ELF-1 (cell line): ENCODE results near the gene CFAP53.
"Not testable (repeated sequence)": the region's sequence is repeated elsewhere in the genome, so short reads cannot be mapped to it uniquely, and the experiment has no call there.

Source experiments
- DNase-seq: peaks from one replicate; pipeline ENCODE4 v3.0.0-alpha.2; 2016; ENCODE audit warnings: low read depth, low spot score

Gene CFAP53

GRCh38 chr18:50266248-50266704, at the start of gene CFAP53:
CFAP53 (minus strand) TSS chr18:50266495; CDS start chr18:50266404, 91 bp downstream.
- DNase-seq, result peak; percentile 92

DNA sequence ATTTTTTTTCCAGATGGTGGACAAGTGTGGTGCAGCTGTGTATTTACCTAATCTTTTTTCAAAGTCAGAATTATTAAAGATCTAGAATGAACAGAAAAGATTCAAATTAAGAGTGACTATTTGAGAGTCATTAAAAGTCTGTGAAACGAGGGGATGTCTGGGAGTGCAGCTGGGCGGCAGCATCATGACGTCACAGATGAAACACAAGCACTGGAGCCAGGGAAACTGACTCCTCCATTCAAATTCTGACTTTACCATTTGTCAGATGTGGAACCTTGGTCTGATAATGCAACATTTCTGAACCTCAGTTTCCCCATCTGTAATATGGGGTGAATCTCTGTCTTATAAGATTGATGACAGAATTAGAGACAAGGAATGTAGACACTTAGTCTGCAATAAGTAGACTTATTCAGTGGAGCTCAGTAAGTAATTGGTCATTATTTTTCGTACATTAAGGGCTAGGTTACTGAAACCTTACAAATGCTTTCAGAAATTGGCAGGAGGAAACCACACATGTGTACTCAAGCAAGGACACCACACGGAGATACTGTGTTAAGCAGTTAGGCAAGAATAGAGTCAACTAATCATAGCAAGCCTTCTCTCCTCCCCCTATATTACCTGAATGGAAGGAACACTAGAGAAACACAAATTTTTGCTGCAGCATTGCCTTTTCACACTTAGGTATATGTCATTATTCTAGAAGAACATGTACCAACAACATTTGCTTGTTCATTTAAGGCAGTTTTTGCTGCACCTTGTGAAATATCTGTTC, 49.0 kb upstream of the CFAP53 start:
- DNase-seq, result no peak

DNA sequence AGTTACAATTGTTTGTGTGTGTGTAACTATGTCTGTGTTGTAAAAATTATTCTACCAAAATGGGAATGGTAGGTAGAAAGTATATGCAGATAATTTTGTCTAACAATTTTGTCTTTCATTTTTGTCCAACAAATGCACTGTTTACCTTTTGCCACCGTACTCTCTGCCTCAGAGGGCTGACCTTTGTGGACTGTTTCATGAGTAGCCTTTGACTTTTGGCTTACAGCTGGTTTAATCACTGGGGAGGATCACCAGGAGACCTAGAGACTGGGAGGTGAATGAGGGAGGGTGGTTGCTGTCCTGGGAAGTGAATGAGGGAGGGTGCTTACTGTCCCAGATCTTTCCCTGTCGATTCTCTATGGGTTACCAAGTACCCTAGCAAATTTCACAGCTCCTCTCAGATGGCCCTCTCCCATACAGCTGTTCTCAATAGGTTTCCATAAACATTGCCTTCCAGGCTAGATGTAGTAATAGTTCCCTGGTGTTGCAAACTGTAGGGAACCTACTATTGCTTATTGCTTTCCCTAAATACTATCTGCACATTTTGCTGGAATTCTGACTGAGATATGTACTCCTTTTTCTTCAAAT, 47.7 kb upstream of the CFAP53 start:
- no peak for DNase-seq

- no peak for DNase-seq
Measured at GRCh38 chr18:50313031-50313607, 46.8 kb upstream of the CFAP53 start.

GRCh38 chr18:50312296-50313030, 46.2 kb upstream of the CFAP53 start:
- no peak for DNase-seq

DNA sequence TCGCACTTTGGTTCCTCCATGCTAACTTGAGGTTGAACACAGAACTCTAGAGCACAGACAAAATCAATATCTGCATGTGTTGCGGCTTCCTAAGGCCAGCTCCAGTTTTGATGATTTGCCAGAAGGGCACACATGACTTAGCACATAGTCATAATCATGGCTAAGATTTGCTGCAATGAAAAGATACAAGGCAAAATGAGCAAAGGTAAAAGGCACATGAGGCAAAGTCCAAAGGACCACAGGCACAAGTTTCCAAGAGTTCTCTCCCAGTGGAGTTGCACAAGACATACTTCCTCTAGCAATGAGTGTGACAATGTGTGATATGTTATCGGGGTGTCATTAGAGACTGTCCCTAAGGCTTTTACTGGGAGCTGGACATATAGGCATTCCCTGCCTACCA, 45.4 kb upstream of the CFAP53 start:
- no peak for DNase-seq

- no peak for DNase-seq
Measured at GRCh38 chr18:50310080-50310479, 43.8 kb upstream of the CFAP53 start.

DNA sequence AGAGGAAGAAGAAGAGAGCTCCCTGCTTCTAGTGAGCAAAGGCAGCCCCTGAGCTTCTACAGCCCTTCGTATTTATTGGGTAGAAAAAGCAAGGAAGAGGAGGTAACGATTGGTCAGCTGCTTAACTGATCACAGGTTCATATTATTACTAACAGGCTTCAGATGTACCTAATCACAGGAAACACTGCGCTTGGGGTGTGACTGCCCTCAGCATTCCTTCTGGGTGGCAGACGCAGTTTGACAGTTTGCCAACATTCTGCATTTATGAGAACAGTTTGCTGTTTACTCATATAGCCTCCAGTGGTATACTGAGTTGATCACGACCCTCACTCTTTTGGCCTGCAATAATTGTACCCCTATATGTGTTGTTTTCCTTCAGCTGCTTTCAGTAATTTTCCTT, 42.6 kb upstream of the CFAP53 start:
- not testable (repeated sequence) for DNase-seq

GRCh38 chr18:50307738-50308470, 41.6 kb upstream of the CFAP53 start:
- peak; percentile 91 for DNase-seq

DNA sequence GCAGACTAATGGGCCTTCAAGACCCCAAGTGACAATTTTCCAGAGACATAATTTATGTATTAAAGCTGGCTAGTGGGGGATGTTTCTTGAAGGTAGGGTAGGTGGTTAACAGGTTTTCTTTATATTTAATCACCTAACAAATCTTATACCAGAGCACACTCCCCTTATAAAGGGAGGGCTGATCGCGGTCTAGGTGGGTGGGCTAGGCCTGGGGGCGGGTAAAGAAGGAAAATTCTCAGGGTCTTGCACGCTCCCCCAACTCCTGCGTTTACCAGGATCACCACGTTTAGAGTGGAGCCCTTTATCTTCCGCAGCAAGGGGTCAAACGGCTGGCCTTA, 41.1 kb upstream of the CFAP53 start:
- DNase-seq, result no peak

DNA sequence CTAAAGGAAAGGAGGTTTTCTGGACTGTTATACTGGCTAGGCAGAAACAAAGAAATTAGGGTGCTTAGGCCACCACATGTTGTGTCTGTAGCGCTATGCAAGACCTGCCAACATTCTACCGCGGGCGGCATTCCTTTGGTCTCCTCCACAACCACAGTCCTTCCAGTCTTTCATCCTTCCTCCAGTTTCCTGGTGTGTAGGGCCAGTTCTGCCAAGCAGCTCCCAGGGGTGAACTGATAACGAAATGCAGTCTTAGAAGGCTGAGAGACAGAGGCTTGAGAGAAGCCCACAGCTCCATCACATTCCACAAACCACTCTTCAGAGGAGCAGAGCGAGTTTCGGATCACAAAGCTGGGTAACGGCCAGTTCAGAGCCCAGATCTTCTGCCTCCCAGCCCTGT, 40.6 kb upstream of the CFAP53 start:
- peak; percentile 29 for DNase-seq

- DNase-seq, result no peak
Measured at GRCh38 chr18:50301074-50301473, 34.8 kb upstream of the CFAP53 start.

DNA sequence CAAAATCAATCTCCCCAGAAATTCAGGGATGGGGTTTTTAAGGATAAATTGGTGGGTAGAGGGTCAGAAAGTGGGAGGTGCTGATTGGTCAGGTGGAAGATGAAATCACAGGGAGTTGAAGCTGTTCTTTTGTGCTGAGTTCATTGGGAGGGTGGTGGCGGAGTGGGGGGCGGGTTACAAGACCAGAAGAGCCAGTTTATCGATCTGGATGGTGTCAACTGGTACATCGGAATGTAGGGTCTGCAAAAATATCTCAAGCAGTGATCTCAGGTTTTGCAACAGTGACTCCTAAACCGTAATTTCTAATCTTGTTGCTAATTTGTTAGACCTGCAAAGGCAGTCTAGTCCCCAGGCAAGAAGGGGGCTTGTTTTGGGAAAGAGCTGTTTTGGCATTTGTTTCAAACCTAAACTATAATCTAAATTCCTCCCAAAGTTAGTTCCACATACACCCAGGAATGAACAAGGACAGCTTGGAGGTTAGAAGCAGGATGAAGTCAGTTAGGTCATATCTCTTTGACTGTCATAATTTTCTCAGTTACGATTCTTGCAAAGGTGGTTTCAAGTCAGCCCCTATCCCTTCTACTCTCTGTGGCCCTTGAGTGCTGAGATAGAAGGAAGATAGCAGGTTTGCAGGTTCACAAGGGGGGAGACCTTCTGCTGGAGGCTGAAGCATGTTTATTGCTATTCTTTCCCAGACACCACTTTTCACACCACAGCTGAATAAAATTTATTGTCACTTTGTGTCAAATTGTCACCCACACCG, 33.5 kb upstream of the CFAP53 start:
- peak; percentile 56 for DNase-seq

DNA sequence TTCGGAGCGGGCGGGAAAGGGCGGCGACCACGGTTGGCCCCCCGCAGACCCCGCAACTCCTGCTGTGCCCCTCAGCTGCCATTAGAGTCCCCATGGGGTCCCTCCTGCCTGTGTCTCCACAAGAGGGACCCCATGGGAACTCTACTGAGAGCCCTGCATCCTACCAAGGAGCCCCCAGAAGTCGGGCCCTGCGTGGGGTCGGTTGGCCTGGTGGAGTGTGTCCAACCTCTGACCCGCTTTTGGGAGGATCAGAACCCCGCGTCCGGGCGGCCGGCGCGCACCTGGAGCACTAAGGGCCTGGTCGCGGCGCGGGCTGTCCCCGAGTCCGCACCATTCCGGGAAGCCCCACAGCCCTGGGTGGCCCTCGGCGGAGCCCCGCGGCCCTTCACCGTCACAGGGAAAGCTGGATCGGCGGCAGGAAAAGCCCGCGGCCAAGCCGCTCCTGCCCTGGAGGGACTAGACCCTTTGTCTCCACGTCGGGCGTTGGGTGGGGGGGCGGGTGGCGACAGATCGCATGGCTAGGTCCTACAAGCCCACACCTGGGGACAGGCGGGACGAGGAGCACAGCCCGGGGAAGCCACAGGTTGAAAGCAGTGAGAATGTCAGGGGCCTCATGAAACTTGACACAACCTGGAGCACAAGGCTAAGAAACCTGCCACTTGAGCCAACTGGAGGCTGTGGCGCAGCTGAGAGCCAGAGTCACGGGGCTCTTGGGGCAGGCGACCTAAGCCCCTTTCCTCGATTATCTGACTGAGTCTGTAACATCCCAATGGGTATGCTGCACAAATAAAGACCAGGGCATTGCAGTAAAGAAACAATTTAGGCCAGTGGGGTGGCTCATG, 32.4 kb upstream of the CFAP53 start:
- DNase-seq, result no peak

GRCh38 chr18:50297621-50298442, 31.5 kb upstream of the CFAP53 start:
- peak; percentile 37 for DNase-seq

GRCh38 chr18:50293039-50293438, 26.7 kb upstream of the CFAP53 start:
- no peak for DNase-seq

GRCh38 chr18:50289108-50289443, 22.8 kb upstream of the CFAP53 start:
- DNase-seq, result no peak

DNA sequence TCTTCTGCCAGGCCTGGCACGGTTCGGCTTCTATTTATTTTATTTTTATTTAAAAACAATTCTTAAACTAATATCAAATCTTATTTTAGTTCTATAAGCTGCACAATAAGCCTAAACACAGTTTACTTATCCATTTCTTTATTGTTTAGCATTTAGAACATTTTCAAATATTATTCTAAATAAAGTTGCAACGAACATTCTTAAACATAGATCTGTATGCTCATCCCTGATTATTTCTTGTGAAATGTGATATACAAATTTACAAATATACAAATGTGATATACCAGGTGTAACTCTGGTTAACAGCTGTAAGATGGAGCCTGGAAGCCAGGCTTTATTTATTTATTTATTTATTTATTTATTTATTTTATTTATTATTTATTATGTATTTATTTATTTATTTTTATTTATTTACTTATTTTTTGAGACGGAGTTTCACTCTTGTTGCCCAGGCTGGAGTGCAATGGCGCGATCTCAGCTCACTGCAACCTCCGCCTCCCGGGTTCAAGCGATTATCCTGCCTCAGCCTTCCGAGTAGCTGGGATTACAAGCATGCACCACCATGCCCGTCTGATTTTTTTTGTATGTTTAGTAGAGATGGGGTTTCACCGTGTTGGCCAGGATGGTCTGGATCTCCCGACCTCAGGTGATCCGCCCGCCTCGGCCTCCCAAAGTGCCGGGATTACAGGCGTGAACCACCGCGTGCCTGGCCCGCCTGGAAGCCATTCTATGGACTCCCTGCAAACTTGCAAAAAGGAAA, 22.2 kb upstream of the CFAP53 start:
- not testable (repeated sequence) for DNase-seq
